Peyer's patch (tissue), 4 donors: ENCODE measurements around the gene TMEM143. TPM values are rescaled to one million over a fixed set of nuclear protein-coding genes. Genes with fewer than 3 reads are reported as not detected.

Experiments
- DNase-seq, 3 donors: peaks; one replicate each; pipeline ENCODE4 v3.0.0-alpha.2; 2017 to 2019
- H3K27ac ChIP-seq, 4 donors: fragments of 200-600 bp; sonication (generic); one replicate each; pipeline ENCODE4 v1.5.1; 2016 to 2019
- H3K27me3 ChIP-seq, 2 donors: fragments of 200-600 bp; sonication (generic); one replicate each; pipeline ENCODE4 v1.5.1; 2019
- H3K36me3 ChIP-seq, 3 donors: fragments of 200-600 bp; sonication (generic); one replicate each; pipeline ENCODE4 v1.5.1; 2016 to 2019
- H3K4me1 ChIP-seq, 4 donors: fragments of 200-600 bp; sonication (generic); one replicate each; pipeline ENCODE4 v1.5.1; 2016 to 2019
- H3K4me3 ChIP-seq, 4 donors: fragments of 200-600 bp; sonication (generic); 1 replicate in 3 of 4; 2 replicates in 1 of 4; pipeline ENCODE4 v1.5.1; 2016 to 2019; ENCODE audit warnings: mild to moderate bottlenecking in 1 of 4
- H3K9me3 ChIP-seq, 4 donors: fragments of 200-600 bp; sonication (generic); one replicate each; pipeline ENCODE4 v1.5.1; 2016 to 2019; ENCODE audit warnings: mild to moderate bottlenecking in 1 of 4
- POLR2A ChIP-seq, 2 donors: fragments of 450-650 bp; IDR thresholded peaks; one replicate each; pipeline ENCODE4 v1.5.1; 2017; ENCODE audit warnings: antibody characterized with exemption in 2 of 2, mild to moderate bottlenecking in 2 of 2, moderate library complexity in 2 of 2
- total RNA-seq, 4 donors: library from RNA; depleted of rRNA; stranded (reverse); fragments of >200 nt; gene quantifications; one replicate each; pipeline ENCODE4 v1.1.0, GENCODE V29; 2016
- TF ChIP-seq, protein P1 (sequence below), 6 experiments: fragments of 450-650 bp in 4 of 6; fragments of 200-600 bp in 2 of 6; sonication (generic) in 1 of 6; IDR thresholded peaks; one replicate each; pipeline ENCODE4 v1.5.1; 2017 to 2019; ENCODE audit warnings: antibody characterized with exemption in 6 of 6, mild to moderate bottlenecking in 3 of 6, moderate library complexity in 1 of 6

The TMEM143 gene
- 10 to 100 TPM in 3 of 4 donors, 1 to 10 TPM in 1; 8.6 to 30.5 (median 20.0) TPM for total RNA-seq

DNA sequence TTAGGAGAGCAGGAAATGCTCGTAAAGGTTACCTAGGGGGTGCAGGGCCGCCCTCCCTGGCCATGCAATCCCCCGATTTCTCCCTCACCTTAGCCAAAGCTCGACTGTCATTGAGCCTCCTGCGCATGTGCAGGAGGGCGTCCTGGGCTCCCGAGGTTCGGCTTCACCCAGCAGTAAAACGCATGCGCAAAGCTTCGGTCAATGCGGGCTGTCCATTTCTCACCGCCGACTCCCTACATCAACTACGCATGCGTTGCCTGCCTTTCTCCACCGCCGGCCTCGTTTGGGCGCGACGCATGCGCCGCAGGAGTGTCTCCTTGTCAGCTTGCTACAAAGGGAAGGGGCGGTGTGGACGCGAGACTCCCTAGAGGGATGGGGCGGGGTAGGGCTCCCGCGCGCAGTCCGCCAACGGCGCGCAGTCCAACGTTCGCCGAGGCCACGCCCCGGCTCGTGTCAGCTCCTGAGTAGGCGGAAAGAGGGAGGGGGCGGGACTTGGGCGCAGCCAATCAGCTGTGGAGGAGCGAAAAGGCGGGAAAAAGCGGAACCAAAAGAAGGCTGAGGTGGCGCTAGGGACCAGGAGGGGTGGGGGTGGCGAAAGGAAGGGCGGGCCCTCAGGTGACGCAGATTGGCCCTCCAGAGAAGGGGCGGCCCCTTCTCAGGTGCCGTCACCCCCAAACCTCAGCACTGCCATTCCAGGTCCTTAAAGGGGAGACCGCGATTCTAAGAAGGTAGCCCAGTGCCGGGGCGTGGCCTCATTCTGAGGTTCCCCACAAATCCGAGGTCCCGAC is at the start of gene TMEM143, which contains the start of gene SYNGR4:
TSS of gene TMEM143 (minus strand) at position 131 of the 788 bp plus-strand sequence. CDS start at position 111, 20 bp downstream.
TSS of gene SYNGR4 (plus strand) at position 558 of the 788 bp plus-strand sequence. CDS start 1,476 bp downstream, outside the sequence.
- no peaks in the 10 kb centered on the region for H3K9me3 ChIP-seq
- peak within 1 kb of the TSS; percentile 87 to 97 (median 93) for H3K27ac ChIP-seq
- DNase-seq: peak; percentile 98 to 99 (median 99)
- no peaks in the 10 kb centered on the region for H3K27me3 ChIP-seq
- H3K36me3 ChIP-seq: peaks cover 0 to 4% (median 0%) of the 10 kb centered on the region in 3 donors
- peaks cover 0 to 7% (median 3%) of the 10 kb centered on the region in 4 donors for H3K4me1 ChIP-seq
- H3K4me3 ChIP-seq: peak within 1 kb of the TSS; percentile 53 to 61 (median 56)
- TF ChIP-seq, protein P1, sequence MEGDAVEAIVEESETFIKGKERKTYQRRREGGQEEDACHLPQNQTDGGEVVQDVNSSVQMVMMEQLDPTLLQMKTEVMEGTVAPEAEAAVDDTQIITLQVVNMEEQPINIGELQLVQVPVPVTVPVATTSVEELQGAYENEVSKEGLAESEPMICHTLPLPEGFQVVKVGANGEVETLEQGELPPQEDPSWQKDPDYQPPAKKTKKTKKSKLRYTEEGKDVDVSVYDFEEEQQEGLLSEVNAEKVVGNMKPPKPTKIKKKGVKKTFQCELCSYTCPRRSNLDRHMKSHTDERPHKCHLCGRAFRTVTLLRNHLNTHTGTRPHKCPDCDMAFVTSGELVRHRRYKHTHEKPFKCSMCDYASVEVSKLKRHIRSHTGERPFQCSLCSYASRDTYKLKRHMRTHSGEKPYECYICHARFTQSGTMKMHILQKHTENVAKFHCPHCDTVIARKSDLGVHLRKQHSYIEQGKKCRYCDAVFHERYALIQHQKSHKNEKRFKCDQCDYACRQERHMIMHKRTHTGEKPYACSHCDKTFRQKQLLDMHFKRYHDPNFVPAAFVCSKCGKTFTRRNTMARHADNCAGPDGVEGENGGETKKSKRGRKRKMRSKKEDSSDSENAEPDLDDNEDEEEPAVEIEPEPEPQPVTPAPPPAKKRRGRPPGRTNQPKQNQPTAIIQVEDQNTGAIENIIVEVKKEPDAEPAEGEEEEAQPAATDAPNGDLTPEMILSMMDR (IDR thresholded peaks at IDR 0.05): no peak
- peak in 1 of 2 donors; percentile 38 for TF ChIP-seq POLR2A (IDR thresholded peaks at IDR 0.05)

DNA sequence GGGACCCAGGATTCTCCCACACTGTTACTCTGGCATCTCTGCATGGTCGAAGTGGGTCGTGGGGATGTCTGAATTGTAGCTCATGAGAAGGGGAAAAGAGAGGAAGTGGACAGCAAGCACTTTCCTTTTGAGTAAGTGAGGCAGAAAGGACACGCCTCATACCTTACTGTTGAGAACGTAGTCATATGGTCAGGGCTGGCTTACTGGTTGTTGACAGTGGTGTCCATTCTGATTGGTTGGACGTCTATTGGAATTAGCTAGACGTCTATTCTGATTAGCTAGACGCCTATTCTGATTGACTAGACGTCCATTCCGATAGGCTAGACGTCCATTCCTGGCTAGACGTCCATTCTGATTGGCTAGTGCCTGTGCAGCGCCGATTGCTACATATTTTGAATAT is 42.1 kb upstream of the TMEM143 start:
- no peaks in the 10 kb centered on the region for H3K9me3 ChIP-seq
- H3K36me3 ChIP-seq: no peaks in the 10 kb centered on the region
- H3K27me3 ChIP-seq: no peaks in the 10 kb centered on the region
- no peak overlapping the region for H3K27ac ChIP-seq
- H3K4me1 ChIP-seq: no peaks in the 10 kb centered on the region
- DNase-seq: no peak
- TF ChIP-seq, protein P1 (IDR thresholded peaks at IDR 0.05): no peak
- TF ChIP-seq POLR2A (IDR thresholded peaks at IDR 0.05): no peak
- H3K4me3 ChIP-seq: no peak overlapping the region

DNA sequence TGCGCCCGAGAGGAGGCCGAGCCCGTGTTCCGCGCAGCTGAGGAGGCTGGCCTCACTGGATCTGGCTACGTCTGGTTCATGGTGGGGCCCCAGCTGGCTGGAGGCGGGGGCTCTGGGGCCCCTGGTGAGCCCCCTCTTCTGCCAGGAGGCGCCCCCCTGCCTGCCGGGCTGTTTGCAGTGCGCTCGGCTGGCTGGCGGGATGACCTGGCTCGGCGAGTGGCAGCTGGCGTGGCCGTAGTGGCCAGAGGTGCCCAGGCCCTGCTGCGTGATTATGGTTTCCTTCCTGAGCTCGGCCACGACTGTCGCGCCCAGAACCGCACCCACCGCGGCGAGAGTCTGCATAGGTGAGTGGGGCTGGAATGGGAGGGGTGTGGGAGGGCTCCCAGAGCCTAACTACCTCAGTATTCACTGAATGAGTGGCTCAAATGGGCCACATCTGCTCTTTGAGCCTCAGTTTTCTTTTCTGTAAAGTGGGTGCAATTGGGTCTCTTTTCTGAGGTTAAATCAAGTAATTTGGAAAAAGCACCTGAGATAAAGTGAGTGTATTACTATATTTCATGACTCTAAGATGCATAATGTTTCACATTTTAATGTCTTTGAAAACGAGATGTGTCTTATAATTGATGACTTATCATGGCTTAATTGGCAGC is 41.4 kb upstream of the TMEM143 start:
- no peak for DNase-seq
- no peaks in the 10 kb centered on the region for H3K4me1 ChIP-seq
- H3K36me3 ChIP-seq: no peaks in the 10 kb centered on the region
- no peaks in the 10 kb centered on the region for H3K9me3 ChIP-seq
- H3K27me3 ChIP-seq: no peaks in the 10 kb centered on the region
- no peak overlapping the region for H3K27ac ChIP-seq
- TF ChIP-seq, protein P1 (IDR thresholded peaks at IDR 0.05): no peak
- TF ChIP-seq POLR2A (IDR thresholded peaks at IDR 0.05): no peak
- H3K4me3 ChIP-seq: no peak overlapping the region

DNA sequence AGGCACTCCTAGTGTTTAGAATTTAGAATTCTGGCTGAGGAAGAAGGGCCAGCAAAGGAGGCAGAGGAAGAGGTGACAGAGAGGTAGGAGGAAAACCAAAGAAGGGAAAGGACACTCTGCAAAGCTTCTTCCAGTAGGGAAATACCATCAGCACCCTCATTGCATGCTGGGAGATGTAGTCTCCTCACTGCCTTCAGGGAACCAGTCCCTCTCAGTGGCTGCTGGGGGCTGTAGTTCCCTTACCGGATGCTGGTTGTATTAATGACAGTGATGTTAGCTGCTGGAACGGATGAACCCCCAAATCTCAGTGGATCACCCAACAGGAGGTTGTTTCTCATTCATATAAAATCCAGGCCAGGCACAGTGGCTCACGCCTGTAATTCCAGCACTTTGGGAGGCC is 39.9 kb upstream of the TMEM143 start:
- Histone ChIP-seq H3K27me3 (no peaks in the 10 kb centered on the region), H3K4me3 (no peak overlapping the region), H3K27ac (no peak overlapping the region), H3K4me1 (no peaks in the 10 kb centered on the region), H3K36me3 (no peaks in the 10 kb centered on the region), H3K9me3 (no peaks in the 10 kb centered on the region)
- TF ChIP-seq POLR2A (IDR thresholded peaks at IDR 0.05): no peak
- TF ChIP-seq, protein P1 (IDR thresholded peaks at IDR 0.05): no peak
- DNase-seq: peak in 2 of 3 donors; percentile 65 to 83

DNA sequence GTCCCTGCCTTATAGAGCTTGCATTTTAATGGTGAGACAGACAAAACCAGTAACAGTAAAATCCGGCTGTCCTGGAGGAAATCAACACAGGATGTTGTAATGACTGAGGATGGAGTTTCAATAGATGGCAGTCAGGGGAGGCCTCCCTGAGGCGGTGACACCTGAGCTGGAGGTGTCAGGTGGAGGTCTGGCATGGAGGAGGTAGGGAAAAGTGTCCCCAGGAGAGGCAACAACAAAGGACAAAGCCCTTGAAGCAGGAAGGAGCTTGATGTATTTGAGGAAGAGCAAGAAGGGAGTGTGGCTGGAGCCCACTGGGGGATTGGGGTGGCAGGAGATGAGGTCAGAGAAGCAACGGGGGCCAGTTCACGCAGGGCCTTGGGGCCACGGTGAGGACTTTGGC is 37.5 kb upstream of the TMEM143 start:
- TF ChIP-seq, protein P1 (IDR thresholded peaks at IDR 0.05): no peak
- no peak for TF ChIP-seq POLR2A (IDR thresholded peaks at IDR 0.05)
- no peak for DNase-seq
- no peaks in the 10 kb centered on the region for H3K36me3 ChIP-seq
- H3K27me3 ChIP-seq: peaks cover 0 to 9% of the 10 kb centered on the region in 2 donors
- H3K27ac ChIP-seq: no peak overlapping the region
- peaks cover 0 to 8% (median 4%) of the 10 kb centered on the region in 4 donors for H3K4me1 ChIP-seq
- no peaks in the 10 kb centered on the region for H3K9me3 ChIP-seq
- no peak overlapping the region for H3K4me3 ChIP-seq
